GM18519 (cell line): ENCODE measurements around the gene DGKI.

Source experiments
- ATAC-seq: cut with Tn5 transposase; IDR thresholded peaks from one replicate; pipeline ENCODE4 v1.9.1; 2021; ENCODE audit warnings: mild to moderate bottlenecking, moderate library complexity; ENCODE audit not compliant: unreplicated experiment, low FRiP score

DGKI gene

GRCh38 chr7:137791930-137792329 is 54.8 kb downstream of the DGKI start:
- no peak for ATAC-seq

- ATAC-seq = no peak
Measured at GRCh38 chr7:137790828-137791227, 55.9 kb downstream of the DGKI start.

DNA sequence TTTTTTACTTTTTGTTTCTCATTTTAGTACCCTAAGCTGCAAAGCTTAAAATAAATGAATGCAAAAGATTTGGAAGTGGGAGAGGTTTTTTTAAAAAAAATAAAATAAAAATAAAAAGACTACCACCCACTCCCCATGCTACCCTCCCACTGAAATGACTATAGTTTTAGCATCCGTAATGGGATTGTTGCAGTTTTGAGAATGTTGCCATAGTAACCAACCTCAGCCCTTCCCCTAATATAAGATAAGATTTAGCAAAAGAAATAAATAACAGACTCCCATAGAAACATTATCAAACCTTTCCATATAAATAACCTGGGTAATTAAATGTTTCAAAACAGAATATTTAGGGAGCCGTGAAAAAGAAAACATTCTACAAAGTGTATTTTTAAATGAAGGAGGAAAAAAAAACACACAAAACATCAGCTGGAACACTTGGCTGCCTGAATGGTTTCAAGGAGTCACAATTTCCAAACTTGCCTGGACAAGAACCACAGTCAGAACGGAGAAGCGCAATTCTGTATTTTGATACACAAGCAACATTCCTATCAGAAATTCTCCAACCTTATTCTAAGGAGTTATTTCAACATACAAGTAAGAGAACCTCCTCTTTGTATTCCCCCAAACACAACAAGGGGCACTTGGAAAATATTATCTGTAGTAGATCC is 57.4 kb downstream of the DGKI start:
- no peak for ATAC-seq

DNA sequence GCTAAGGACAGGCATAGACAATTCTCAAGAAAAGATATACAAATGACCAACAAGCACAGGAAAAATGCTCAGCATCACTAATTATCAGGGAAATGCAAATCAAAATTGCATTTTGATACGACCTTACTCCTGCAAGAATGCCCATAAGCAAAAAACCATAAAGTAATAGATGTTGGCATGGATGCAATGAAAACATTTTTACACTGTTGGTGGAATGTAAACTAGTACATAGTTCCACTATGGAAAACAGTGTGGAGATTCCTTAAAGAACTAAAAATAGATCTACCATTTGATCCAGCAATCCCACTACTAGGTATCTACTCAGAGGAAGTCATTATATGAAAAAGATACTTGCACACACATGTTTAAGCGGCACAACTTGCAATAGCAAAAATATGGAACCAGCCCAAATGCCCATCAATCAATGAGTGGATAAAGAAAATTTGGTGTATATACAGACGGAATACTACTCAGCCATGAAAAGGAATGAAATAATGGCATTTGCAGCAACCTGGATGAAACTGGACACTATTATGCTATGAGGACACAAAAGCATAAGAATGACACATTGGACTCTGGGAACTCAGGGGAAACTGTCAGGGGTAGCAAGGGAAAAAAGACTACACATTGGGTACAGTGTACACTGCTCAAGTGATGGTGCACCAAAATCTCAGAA is 59.3 kb downstream of the DGKI start:
- no peak for ATAC-seq

- no peak for ATAC-seq
Measured at GRCh38 chr7:137778511-137778910, 68.3 kb downstream of the DGKI start.

- no peak for ATAC-seq
Measured at GRCh38 chr7:137774793-137775201, 72.0 kb downstream of the DGKI start.

DNA sequence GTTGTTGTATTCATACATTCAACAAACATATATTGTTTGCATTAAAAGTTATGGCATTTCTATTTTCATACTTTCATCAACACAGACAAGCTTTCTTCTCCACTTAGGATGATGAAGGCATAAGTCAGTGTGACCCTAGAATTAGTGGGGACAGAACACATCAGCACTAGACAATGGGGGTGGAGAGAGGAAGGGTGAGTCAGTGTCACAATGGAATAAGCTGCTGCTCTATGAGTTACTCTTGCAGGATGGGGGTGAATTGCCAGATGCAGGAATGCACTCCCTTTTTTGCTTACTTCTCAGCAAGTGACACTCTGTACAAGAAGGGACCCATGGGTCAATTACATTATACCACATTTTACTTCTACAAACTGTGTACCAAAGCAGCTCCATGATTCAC is 74.0 kb downstream of the DGKI start:
- ATAC-seq = no peak

DNA sequence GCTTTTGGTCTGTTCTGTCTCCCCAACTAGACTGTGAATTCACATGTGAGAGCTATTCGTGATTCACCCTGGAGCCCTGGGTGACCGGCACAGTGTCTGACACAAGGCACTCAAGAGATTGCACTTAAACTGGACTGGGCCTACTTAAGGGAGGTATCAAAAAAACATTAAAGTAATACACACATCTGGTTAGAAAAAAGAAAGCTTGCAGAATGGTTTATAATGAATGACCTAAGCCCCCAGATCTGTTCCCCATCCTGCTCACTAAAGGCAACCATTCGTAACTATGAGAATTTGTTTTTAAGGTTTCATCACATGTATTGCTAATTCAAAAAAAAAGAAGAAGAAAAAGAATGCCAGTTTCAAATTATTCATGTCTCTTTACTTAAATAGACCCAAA is 74.5 kb downstream of the DGKI start:
- ATAC-seq = no peak

- no peak for ATAC-seq
Measured at GRCh38 chr7:137771679-137772078, 75.1 kb downstream of the DGKI start.

- no peak for ATAC-seq
Measured at GRCh38 chr7:137771273-137771672, 75.5 kb downstream of the DGKI start.

DNA sequence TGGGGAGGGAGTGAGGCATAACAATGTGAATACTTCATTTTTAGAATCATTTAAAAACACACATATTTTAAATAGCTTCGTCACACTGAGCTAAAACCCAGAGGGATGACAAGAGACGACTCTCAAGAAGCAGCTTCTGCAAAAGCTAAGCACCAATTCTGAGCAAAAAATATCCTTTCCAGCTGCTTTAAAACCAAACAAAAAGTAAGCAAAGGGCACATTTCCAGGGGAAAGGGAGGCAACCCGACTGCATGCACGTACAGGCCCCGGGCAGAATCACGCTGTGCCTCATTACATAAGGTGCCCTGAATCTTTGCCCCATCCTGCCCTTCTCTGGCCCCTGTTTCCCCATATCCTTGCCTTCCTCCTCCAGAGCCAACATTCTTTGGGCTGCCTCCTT is 78.4 kb downstream of the DGKI start:
- no peak for ATAC-seq

DNA sequence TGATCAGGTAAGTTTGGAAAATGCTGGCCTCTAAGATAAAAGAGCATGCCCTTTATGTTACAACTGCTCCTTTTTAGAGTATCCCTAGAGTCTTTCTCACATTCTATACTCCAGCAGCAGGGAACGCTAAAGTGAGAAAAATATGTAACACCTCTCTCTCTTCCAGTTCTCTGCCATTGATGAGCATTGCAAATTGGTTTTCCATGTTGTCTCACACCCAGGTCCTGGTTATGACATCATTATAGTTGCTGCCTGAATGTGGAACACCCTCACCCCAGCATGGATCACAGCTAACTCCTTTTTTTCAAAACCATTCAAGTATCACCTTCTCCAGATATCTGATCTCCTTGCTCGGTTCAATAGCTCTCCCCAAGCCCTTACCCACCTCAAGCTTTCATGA is 84.4 kb downstream of the DGKI start:
- no peak for ATAC-seq

GRCh38 chr7:137760111-137760510 is 86.7 kb downstream of the DGKI start:
- no peak for ATAC-seq

DNA sequence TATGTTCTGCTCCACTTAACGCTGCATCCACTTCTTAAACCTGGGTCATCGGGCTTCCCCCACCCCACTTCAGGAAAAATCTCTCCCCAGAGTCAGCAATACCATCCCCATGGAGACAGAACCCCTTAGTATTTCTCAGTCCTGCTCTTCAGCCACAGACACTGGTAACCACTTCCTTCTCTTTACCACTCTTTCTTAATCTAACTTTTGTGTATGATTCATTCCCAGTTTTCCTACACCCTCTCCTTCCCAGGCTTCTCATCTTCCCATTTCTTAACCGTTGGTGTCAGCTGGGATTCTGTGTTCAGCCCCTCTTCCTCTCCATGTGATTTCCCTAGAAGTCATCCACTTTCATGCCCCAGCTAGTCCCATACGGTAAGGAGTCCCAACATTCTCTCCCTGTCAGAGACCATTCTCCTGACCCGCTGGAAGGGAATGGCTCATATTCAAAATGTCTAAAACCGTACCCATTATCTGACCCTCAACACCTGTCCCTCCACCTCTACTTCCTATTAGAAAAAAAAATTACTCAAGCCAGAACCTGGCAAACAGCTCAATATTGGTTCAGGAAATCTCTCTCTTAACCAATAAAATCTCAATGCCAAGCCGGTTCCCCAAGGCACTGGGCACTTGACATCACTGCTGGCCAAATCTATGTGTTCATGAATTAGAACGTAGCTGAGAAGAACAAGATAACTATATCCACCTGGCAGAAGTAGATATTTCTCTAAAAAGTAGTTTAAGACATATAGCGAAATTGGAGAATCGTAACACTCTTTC is 89.4 kb downstream of the DGKI start:
- no peak for ATAC-seq

DNA sequence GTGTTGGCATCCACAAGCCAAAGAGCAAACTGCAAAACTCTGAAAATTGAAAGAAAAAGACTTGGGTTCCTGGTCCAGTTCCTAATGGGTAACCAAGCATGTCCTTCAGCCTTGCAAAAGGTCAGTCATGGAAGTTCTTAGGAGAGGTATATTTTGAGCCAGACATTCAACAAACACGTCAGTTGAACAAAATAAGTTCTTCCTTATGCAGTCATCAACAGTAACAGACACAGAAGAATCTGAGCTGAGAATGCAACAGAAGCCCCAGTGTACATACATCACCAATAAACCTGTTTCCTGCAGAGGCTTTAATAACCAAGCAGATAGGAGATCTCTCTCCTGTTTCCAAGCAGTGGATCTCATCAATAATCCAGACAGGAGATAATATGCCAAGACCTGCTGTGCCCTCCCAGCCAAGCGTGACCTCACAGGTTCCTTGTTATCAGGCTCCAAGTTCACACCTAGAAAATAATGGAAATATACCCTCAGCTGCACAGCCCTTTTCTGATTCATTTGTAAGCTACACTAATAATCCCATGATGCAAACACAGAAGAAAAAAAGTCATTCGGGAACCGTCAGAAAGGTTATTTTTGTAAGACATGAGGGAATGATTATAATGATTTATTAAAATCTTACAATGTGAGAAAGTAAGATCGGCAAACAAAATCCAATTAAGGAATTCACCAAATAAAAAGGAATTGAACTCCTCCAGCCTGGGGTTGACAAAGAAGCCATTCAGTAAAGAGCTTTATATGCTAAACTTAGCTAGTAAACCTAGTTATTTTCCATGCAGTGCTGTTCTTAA is 90.7 kb downstream of the DGKI start:
- no peak for ATAC-seq

DNA sequence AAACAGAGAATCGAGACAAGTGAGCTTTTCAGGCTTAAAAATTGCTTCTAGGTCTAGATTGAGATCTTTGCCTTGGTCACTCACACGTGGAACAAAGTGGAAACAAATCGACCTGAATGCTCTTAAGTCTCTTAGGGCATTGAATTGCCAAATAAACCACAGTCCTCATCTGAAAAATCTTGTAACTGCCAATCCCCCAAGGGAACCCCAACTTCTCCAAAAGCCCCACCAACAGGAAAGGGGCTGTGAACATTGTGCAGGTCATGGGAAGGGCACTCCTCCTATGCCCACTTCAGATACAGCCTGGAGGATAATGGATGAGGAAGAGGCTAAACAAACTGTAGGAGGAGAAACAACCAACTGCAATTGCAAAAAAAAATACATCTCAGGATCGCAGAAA is 91.3 kb downstream of the DGKI start:
- no peak for ATAC-seq

DNA sequence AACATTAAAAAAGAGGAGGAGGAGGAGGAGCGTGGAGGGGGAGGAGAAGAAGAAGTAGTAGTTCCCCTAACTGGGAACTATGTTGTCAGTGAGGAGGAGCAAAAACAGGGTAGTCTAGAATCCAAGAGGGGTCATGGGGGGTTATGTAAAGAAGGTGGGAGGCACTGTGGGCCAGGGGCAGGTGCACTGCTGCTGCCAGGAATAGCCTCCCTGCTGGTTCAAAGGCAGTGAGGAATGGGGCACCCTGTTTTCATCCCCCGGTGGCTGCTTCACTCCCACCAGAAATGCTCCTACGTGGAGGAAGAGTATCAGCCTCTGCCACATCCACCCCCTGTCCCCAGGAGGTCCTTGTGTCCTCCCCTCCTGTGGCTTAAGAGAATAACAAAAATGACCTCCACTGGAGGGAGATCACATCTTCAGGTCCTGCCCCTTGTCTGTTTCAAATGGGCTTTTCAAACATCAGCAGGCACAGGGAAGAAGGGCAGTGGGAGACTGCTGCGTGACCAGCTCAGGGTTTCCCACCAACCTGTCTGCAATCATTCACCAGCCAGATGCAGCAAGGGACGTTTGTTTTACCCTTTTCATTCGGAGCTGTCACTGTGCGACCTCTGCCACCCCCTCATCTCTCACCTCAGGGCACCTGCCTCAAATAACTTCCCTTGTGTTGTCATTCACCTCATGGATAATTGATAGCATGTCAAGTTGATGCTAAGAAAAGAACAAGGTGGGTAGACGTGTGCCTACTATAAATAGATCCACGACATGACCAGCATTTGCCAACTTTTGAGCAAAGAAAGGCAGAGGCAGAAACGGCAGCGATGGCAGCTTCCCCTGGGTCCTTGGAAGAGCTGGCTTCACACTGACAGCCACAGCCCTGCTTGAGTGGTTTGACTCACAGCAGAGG is 92.6 kb downstream of the DGKI start:
- ATAC-seq = no peak

DNA sequence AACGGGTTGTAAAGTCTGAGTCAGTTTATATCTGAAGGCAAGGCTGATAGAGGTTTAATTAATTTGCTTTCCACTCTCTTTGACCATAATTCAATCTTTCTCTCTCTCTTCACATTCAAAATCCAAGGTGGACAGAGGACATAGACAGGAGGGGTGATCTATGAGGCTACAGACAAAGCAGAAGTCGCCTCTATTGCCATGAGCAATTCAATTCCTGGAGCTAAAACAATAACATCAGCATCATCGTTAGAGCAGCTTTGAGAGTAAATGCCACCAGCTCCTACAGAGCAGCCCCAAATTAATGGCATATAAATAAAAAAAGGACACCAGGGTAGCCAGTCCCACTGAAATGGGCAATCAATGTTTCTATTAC is 93.2 kb downstream of the DGKI start:
- no peak for ATAC-seq

DNA sequence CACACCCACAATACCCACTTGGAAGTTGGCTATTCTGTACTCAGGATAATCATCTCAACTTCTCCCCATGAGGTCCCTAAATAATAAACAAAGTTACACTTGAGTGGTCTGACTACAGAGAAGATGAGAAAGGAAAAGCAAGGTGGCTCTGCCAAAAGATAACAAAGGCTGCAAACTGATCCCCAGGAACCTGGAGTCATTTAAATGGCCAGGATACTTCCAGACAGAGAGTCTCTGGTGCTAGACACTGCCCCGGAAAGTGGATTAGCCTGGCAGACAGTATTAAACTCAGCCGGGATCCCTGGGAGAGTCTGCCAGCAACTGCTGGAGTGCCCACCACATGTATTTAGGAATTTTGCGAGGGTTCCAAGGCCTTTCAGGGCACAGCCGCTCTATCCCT is 93.7 kb downstream of the DGKI start:
- no peak for ATAC-seq
